ENCODE results near the gene CFAP44. TPM values are rescaled to one million over a fixed set of nuclear protein-coding genes. Genes with fewer than 3 reads are reported as not detected.

CFAP44 gene
- total RNA-seq, 3 donors from 2014 or later: 10.8 to 17.5 (median 16.7) TPM

DNA sequence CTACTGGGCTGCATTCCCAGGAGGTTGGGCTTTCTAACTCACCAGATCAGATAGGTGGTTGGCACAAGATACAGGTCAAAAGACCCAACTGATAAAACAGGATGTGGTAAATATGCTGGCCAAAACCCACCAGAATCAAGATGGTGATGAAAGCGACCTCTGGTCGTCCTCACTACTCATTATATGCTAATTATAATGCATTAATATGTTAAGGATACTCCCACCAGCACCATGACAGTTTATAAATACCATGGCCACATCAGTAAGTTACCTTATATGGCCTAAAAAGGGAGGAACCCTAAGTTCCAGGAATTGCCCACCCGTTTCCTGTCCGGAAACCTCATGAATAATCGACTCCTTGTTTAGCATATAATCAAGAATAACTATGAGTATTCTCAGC lies 31.6 kb downstream of the CFAP44 start:
- DNase-seq: no peak
- TF ChIP-seq, protein P1, sequence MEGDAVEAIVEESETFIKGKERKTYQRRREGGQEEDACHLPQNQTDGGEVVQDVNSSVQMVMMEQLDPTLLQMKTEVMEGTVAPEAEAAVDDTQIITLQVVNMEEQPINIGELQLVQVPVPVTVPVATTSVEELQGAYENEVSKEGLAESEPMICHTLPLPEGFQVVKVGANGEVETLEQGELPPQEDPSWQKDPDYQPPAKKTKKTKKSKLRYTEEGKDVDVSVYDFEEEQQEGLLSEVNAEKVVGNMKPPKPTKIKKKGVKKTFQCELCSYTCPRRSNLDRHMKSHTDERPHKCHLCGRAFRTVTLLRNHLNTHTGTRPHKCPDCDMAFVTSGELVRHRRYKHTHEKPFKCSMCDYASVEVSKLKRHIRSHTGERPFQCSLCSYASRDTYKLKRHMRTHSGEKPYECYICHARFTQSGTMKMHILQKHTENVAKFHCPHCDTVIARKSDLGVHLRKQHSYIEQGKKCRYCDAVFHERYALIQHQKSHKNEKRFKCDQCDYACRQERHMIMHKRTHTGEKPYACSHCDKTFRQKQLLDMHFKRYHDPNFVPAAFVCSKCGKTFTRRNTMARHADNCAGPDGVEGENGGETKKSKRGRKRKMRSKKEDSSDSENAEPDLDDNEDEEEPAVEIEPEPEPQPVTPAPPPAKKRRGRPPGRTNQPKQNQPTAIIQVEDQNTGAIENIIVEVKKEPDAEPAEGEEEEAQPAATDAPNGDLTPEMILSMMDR (IDR thresholded peaks at IDR 0.05): no peak
- intact Hi-C loops (cut with DNase I, micrococcal nuclease): no loop called here
- no peak for ATAC-seq
- no peaks in the 10 kb centered on the region for H3K4me1 ChIP-seq (ENCODE audit: low read depth)
- no peaks in the 10 kb centered on the region for H3K36me3 ChIP-seq (ENCODE audit: low read depth)
- H3K9me3 ChIP-seq: peaks cover 26% of the 10 kb centered on the region
- no peak overlapping the region for H3K4me3 ChIP-seq

DNA sequence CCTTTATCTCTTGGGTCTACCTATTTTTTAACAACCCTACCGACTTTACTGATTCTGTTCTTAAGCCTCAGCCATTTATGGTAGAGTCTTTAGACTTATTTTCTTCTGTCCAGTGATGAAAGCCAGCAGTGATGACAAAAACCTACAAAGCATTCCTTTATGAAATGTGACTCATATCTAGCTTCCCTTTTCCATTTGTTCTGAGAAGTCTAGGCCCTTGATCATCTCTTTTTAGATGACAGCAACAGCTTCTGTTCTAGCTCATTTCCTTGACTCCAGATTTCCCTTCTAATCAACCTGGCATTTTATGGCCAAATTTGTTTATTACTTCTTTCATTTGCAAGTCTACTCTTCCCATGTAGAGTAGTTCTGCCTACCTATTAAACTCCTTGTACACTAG lies 36.1 kb downstream of the CFAP44 start:
- intact Hi-C loops (cut with DNase I, micrococcal nuclease): no loop called here
- H3K9me3 ChIP-seq: no peaks in the 10 kb centered on the region

DNA sequence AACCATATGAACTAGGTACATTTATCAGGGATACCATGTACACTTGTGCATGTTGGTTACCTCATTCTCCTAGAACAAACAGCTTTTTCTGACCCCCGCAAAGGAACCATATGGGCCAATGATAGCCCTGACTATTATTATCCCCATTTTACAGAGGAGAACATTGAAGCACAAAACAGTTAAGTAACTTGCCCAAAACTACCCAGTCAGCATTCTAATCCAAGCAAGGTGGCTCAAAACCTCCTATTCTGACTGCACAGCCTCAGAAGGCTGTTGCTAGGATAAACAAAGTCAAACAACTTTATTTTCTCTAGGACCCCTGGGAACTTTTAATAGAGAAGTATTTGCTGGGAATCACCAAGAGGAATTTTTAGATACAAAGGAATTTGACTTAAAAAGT lies 36.7 kb downstream of the CFAP44 start:
- Histone ChIP-seq H3K36me3 (ENCODE audit: low read depth) (no peaks in the 10 kb centered on the region), H3K4me3 (no peak overlapping the region), H3K4me1 (ENCODE audit: low read depth) (no peaks in the 10 kb centered on the region), H3K9me3 (no peaks in the 10 kb centered on the region)
- intact Hi-C loops (cut with DNase I, micrococcal nuclease): no loop called here
- DNase-seq (no peak), ATAC-seq (no peak)
- TF ChIP-seq, protein P1 (IDR thresholded peaks at IDR 0.05): no peak

More for the DNA sequence above, 36.1 kb downstream of the CFAP44 start:
- Histone ChIP-seq H3K4me1 (ENCODE audit: low read depth) (no peaks in the 10 kb centered on the region), H3K36me3 (ENCODE audit: low read depth) (no peaks in the 10 kb centered on the region), H3K4me3 (no peak overlapping the region)
- ATAC-seq: no peak
- TF ChIP-seq, protein P1 (IDR thresholded peaks at IDR 0.05): no peak
- no peak for DNase-seq

Small RNA genes within 50 kb of the gene (microRNA-seq; reads per million reads assigned to microRNA genes)
- not detected for gene MIR8076

Other genes with a start within 250 kb of the CFAP44 start
- 10 to 100 TPM in 2 of 3 donors, 1 to 10 TPM in 1; 4.9 to 70.9 (median 12.1) TPM for gene BOC, start 229.9 kb downstream of the CFAP44 start, total RNA-seq
- 10 to 100 TPM; 18.7 to 29.6 (median 27.5) TPM for gene SPICE1, start 73.7 kb upstream of the CFAP44 start, total RNA-seq
- gene SIDT1, start 91.1 kb upstream of the CFAP44 start, total RNA-seq: 10 to 100 TPM; 22.4 to 61.2 (median 37.0) TPM